ENCODE results near the gene GLB1L.
"Not testable (repeated sequence)": the region's sequence is repeated elsewhere in the genome, so short reads cannot be mapped to it uniquely, and the experiment has no call there.

The GLB1L gene

GRCh38 chr2:219205981-219206327, 39.3 kb downstream of the GLB1L start:
- DNase-seq: no peak

- DNase-seq: no peak
Measured at GRCh38 chr2:219205165-219205538, 40.1 kb downstream of the GLB1L start.

GRCh38 chr2:219204425-219205164, 40.6 kb downstream of the GLB1L start:
- no peak for DNase-seq

- not testable (repeated sequence) for DNase-seq
Measured at GRCh38 chr2:219201331-219201730, 43.9 kb downstream of the GLB1L start.

GRCh38 chr2:219200502-219201326, 44.5 kb downstream of the GLB1L start:
- DNase-seq: not testable (repeated sequence)

GRCh38 chr2:219199470-219200211, 45.6 kb downstream of the GLB1L start:
- no peak for DNase-seq

- no peak for DNase-seq
Measured at GRCh38 chr2:219198974-219199373, 46.3 kb downstream of the GLB1L start.

GRCh38 chr2:219197388-219197787, 47.9 kb downstream of the GLB1L start:
- DNase-seq: no peak

GRCh38 chr2:219186754-219187456, 58.3 kb downstream of the GLB1L start:
- no peak for DNase-seq

Data from GOT3 (cell line).